ENCODE data around the gene RYR2.

The RYR2 gene

DNA sequence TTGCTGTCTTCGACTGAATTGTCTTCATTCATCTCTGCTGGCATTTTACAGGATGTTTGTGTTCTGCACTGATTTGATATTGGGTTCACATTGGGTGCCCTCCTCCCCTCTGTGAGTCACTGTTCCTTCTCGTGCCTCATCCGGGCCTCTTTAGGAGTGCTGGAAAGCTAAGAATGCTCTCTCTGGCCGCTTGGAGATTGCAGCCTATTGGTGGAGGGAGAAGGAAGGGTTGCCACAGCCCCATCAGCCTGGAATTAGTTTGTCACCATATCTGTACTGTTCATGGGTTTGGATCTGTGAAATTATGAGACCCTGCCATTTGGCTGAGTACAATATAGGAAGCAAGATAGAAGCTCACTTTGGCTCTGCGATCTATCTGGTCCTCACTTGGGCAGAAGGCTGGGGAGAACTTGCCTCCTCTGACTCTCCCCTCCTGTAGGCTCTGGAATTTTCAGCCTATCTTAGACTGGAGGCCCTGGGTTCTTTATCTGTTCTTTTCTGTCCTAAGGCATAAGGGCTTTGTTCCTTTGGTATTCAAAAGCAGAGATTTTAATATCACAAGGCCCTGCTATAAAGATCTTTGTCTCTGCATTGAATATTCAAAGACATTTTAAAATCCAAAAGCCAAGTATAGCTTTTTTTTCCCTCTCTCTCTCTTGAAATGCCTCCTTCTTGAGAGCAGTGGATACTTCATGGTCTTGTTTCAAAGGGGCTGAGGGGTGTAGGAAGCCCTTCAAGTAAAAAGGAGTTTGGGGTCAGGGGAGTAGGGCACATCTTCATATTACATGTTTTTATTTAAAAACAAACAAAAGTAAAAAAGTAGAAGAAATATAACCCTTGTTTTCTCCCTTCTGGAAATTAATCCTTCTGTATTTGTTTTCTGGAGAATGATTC is 500.8 kb downstream of the RYR2 start:
- no peak for DNase-seq (ENCODE audit: low read depth)
- TF ChIP-seq, protein P1, sequence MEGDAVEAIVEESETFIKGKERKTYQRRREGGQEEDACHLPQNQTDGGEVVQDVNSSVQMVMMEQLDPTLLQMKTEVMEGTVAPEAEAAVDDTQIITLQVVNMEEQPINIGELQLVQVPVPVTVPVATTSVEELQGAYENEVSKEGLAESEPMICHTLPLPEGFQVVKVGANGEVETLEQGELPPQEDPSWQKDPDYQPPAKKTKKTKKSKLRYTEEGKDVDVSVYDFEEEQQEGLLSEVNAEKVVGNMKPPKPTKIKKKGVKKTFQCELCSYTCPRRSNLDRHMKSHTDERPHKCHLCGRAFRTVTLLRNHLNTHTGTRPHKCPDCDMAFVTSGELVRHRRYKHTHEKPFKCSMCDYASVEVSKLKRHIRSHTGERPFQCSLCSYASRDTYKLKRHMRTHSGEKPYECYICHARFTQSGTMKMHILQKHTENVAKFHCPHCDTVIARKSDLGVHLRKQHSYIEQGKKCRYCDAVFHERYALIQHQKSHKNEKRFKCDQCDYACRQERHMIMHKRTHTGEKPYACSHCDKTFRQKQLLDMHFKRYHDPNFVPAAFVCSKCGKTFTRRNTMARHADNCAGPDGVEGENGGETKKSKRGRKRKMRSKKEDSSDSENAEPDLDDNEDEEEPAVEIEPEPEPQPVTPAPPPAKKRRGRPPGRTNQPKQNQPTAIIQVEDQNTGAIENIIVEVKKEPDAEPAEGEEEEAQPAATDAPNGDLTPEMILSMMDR (IDR thresholded peaks at IDR 0.05; ENCODE audit: insufficient read depth, low read depth, low read length, missing control alignments): no peak
- no peak overlapping the region for H3K4me3 ChIP-seq (ENCODE audit: low read depth, low read length)

DNA sequence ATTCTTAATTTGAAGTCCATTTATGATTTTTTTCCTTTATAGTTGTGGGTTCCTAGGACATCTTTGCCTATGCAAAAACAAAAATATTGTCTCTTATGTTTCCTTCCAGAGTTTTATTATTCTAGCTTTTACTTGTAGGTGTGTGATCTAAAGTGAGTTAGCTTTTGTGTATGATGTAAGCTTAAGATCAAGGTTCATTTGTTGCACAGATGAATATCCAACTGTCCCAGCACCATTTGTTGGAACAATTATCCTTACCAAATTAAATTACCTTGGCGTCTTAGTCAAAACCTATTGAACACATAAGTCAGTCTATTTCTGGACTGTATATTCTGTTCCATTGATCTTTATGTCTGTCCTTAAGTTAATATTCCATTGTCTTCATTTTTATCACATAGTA is 511.1 kb downstream of the RYR2 start:
- H3K4me3 ChIP-seq (ENCODE audit: low read depth, low read length): no peak overlapping the region
- no peak for DNase-seq (ENCODE audit: low read depth)
- TF ChIP-seq, protein P1 (IDR thresholded peaks at IDR 0.05; ENCODE audit: insufficient read depth, low read depth, low read length, missing control alignments): no peak

DNA sequence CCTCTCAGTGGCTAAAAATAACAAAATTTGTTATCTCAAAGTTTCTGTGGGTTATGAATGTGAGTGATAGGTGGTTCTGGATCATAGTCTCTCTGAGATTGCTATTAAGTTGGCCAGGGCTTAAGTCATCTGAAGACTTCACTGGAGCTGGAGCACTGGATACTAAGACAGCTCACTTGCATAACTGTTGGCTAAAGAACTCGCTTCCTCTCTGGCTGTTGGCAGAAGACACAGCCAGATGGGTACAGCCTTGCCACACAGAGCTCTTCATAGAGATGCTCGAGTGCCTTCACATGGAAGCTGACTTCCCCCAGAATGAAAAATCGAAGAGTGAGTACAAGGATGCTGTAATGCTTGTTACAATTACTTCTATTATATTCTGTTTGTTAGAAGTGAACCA is 514.9 kb downstream of the RYR2 start:
- DNase-seq (ENCODE audit: low read depth): no peak
- TF ChIP-seq, protein P1 (IDR thresholded peaks at IDR 0.05; ENCODE audit: insufficient read depth, low read depth, low read length, missing control alignments): no peak
- H3K4me3 ChIP-seq (ENCODE audit: low read depth, low read length): no peak overlapping the region

DNA sequence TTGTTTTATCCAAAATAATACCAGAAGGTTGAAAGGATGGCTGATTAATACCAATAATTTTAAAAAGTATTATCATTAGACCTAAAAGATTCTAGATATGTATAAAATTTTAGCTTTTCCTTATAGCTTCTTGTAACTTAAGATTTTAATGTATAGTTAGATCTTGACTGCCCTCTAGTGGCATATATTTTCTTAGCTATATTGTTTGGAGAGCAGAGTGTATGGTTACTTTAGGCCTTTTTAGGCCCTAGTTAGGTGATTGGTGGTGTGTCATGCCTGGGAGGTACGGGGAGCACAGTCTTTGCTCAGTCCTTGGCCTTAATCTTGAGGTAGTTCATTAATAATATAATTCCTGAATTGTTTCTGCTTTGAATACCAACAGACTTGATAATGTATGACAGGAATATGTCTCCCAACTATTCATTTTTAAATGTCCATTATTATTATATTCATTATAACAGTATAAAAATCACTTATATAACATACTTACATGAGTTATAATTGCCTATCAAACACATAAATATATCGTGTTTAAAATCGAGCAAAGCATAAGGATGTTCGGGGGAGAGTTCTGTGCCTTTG is 520.3 kb downstream of the RYR2 start:
- no peak overlapping the region for H3K4me3 ChIP-seq (ENCODE audit: low read depth, low read length)
- DNase-seq (ENCODE audit: low read depth): peak; percentile 71
- TF ChIP-seq, protein P1 (IDR thresholded peaks at IDR 0.05; ENCODE audit: insufficient read depth, low read depth, low read length, missing control alignments): peak; percentile 42

DNA sequence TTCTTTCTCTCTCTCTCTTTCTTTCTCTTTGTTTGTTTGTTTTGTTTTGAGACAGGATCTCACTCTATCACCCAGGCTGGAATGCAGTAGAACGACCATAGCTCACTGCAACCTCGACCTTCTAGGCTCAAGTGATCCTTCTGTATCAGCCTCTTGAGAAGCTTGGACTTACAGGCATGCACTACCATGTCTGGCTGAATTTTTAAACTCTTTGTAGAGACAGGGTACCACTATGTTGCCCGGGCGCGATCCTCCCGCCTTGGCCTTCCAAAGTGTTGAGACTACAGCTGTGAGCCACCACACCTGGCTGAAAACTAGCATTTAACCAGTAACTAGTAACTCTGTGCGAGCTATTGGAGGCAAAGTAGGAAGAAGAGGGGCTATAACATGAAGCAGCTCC is 523.3 kb downstream of the RYR2 start:
- DNase-seq (ENCODE audit: low read depth): no peak

DNA sequence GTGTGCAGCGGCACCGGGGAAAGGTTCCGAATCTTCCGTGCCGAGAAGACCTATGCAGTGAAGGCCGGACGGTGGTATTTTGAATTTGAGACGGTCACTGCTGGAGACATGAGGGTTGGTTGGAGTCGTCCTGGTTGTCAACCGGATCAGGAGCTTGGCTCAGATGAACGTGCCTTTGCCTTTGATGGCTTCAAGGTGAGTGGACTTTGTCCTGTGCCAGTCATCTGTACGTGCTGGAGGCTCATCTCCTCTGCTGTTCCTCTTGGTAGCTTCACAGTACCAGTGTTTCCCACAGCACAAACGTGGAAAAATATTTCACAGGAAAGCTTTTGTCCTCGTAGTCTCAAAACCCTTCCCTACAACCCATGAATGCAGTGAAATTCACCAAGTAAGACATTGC is 524.6 kb downstream of the RYR2 start:
- TF ChIP-seq, protein P1 (IDR thresholded peaks at IDR 0.05; ENCODE audit: insufficient read depth, low read depth, low read length, missing control alignments): no peak
- no peak for DNase-seq (ENCODE audit: low read depth)
- no peak overlapping the region for H3K4me3 ChIP-seq (ENCODE audit: low read depth, low read length)

More for the DNA sequence above, 523.3 kb downstream of the RYR2 start:
- no peak overlapping the region for H3K4me3 ChIP-seq (ENCODE audit: low read depth, low read length)
- TF ChIP-seq, protein P1 (IDR thresholded peaks at IDR 0.05; ENCODE audit: insufficient read depth, low read depth, low read length, missing control alignments): no peak
